HT-29 (cell line): ENCODE data around the gene TRABD2B. TPM values are rescaled to one million over a fixed set of nuclear protein-coding genes. Genes with fewer than 3 reads are reported as not detected.
A peak's percentile ranks its signal among the peaks of the same experiment; 100 is the strongest.

ENCODE experiments used
- DNase-seq: peaks from one replicate; pipeline ENCODE4 v3.0.0-alpha.2; 2015; ENCODE audit warnings: low spot score
- total RNA-seq: library from RNA; depleted of rRNA; stranded (reverse); fragments of >200 nt; shearing (Covaris generic); gene quantifications from 2 replicates; pipeline ENCODE4 v1.2.3, GENCODE V29; 2014

Gene TRABD2B
- total RNA-seq, 1 experiment from 2014 or later = 0.05 TPM

- no peak for DNase-seq
Measured at GRCh38 chr1:47881505-47882442, 115.4 kb downstream of the TRABD2B start.

GRCh38 chr1:47876587-47876963 lies 120.6 kb downstream of the TRABD2B start:
- DNase-seq = no peak

- no peak for DNase-seq
Measured at GRCh38 chr1:47875831-47876586, 121.2 kb downstream of the TRABD2B start.

DNA sequence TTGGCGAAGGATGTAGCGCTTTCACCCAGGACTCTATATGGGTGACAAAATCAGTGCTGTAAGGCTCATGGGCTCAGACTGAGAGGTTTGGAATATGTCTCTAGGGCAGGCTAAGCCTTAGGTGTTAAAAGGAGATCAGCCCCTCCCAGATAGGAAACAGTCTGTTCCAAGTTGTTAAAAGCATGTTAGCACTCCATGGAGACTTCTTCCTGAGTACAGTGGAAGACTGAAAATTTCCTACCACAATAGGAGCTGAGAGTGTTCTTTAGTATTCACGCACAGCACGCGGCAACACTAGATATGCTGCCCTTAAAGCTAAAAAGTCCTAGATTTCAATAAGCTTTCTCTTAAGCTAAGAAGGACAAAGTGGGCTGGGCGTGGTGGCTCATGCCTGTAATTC lies 122.1 kb downstream of the TRABD2B start:
- no peak for DNase-seq

- DNase-seq = no peak
Measured at GRCh38 chr1:47873337-47873736, 123.8 kb downstream of the TRABD2B start.

GRCh38 chr1:47872886-47873285 lies 124.3 kb downstream of the TRABD2B start:
- DNase-seq = no peak

- DNase-seq = peak; percentile 52
Measured at GRCh38 chr1:47871799-47872353, 125.3 kb downstream of the TRABD2B start.

DNA sequence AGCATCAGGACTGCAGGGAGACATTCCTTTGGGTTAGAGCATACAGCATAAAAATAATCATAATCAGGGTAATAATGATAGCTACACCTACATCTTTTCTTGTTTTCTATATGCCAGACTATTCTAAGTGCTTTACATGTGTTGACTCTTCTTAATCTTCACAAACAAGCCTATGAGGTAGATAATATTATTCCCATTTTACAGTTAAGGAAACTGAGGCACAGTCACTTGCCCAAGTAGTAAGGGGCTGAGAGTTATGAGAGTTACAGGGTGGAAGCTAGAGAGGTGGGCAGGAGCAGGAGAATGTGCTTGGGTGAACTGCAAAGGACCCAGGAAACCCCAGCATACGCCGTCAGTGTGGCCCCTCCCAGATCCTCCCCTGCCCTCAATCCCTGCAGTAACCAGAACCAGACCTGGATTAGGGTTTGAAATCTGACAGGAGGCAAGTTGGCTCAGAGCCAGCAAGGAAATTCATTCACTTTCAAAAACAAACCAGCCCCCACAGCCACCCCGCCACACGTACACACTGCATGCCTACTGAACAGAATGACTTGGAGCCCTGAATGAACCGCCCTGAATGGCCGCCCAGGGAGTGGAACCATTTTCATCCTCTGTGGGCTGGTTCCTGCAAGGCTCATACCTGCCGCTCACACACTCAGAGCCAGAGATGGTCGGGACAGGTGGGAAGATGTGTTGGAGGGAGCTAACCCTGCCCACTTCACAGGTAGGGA lies 126.1 kb downstream of the TRABD2B start:
- DNase-seq = no peak

DNA sequence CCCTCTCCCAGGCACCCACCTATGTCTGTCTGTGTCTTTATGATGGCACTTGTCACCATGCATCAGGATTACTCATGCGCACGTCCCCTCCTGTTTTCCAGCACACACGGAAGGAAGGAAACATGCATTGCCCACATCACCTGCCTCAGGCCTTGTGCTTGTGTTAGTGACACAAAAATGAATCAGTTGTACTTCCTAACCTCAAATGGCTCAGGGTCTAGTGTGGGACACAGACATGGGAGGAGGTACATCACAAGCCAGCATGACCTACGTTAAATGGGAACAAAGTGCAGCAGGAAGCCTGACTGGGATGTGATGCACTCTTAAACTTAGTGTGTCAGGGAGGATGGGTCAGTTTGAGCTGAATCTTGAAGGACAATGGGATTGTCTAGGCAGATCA lies 126.7 kb downstream of the TRABD2B start:
- DNase-seq = no peak

DNA sequence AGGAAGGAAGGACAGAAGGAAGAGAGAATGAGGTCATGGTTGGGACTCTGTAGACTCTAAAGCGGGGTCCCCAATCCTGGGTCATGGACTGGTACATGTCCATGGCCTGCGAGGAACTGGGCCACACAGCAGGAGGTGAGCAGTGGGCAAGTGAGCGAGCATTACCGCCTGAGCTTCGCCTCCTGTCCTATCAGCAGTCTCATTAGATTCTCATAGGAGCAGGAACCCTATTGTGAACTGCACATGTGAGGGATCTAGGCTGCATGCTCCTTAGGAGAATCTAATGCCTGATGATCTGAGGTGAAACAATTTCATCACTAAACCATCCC lies 128.9 kb downstream of the TRABD2B start:
- no peak for DNase-seq

DNA sequence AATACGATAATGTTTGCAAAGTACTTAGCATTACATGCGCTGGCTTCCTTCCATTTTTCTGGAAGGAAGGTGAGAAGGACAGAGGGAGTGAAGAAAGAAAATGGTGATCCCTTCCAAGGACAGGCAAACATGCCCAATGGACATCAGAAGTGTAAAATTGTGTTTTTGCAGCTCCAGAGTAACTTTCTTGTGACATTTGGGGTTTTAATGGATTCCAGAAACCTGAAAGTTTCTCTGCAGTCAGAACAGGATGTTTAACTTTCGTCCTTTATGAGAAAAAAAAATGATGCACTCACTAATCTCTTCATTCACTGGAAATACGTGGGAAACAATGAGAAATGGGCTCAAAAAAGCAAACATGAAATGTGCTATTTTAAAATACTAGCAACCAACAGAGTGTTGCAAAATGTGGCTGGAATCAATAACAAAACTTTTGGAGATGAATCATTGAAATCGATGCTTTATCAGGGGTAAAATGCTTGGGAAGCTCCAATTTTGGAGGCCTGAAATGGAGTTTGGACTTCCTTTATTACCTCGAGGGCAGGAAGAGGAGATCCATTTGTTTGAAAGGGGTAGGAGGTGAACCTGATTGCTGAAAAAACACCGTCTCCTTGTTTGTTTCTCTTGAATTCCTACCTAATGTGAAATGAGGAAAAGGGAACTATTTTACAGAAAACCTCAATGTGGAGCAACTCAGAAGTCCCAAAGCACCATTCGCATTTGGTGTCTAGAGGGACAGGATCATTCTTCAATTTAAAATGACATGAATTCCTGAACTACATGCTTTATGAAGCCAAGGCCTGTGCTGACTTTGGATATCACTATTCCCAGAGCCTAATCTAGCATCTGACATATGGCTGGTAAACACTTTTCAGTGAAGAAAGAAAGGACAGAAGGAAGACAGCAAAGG lies 129.5 kb downstream of the TRABD2B start:
- DNase-seq = no peak

- no peak for DNase-seq
Measured at GRCh38 chr1:47866601-47867437, 130.4 kb downstream of the TRABD2B start.

DNA sequence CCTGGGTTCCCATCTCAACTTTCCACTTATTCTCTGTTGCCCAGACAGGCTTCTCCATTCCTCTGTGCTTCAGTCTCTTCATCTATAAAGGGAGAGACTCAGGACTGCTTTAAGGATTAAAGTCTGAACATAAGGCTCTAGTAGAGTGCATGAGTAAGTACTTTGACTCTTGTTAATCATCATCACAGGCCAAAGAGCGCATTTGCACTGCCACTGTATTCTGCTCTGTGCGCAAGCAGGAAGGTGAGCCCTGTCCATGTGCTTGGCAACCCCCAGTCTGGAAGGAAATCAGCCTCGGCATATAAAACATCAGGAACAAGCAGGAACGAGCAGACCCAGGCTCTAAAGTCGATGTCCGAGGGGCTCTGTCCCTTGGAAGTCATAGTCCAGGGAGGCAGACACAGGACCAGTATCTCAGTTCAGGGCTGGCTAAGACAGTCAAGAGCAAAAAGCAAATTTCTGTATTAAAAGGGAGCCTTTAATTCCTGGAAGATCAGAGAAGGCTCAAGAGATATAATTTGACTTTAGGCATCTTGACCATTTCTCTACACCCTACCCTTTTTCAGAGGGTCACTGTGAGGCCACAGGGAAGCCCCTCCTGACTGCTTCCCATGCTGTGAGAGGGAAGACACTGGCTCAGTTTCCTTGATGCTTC lies 131.2 kb downstream of the TRABD2B start:
- DNase-seq = no peak

- DNase-seq = no peak
Measured at GRCh38 chr1:47859092-47859743, 138.0 kb downstream of the TRABD2B start.

DNA sequence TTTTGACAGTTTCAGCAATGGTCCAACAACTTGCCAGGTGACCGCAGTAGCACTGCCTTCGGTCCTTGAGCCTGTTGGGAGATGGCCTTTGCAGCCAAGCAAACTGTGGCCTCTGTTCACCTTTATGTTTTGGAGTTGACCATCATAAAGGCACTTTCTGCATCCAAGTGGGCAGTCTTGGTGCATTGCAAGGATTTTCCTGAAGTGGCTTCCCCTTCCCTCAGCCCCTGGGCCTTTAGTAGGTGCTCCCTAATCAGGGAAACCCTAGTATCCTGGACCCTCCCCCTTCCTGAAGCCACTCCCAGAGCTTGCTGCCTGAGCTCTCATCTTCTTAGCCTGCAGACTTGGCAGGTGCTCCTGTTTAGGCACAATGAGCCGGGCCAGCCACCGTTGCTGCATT lies 140.2 kb downstream of the TRABD2B start:
- no peak for DNase-seq

- no peak for DNase-seq
Measured at GRCh38 chr1:47855230-47855629, 142.0 kb downstream of the TRABD2B start.

DNA sequence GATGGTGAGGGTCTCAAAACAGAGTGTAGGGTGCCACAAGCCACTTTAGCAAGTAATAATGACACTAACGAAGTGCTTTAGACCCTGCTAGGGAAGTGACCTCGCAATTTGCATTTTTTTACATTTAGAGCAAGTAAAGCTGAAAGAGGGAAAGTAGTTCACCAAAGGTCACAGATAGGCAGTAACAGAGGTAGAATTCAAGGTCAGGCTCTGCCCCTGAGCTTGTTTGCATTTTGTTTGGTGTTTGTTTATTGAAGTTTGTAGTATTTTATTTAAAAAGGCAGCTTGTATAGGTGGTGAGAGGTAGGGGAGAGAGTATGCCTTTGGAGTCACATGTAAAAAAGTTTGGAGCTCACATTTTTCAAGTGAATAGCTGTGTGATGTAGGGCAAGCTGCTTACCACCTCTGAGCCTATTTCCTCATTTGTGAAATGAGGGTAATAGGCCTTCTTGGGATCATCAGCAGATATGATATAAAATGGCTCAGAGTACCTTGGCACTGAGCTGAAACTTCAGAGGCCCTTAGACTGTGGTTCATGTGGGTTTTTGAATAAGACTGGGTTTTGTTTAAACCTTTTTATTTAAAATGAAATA lies 142.5 kb downstream of the TRABD2B start:
- DNase-seq = no peak

DNA sequence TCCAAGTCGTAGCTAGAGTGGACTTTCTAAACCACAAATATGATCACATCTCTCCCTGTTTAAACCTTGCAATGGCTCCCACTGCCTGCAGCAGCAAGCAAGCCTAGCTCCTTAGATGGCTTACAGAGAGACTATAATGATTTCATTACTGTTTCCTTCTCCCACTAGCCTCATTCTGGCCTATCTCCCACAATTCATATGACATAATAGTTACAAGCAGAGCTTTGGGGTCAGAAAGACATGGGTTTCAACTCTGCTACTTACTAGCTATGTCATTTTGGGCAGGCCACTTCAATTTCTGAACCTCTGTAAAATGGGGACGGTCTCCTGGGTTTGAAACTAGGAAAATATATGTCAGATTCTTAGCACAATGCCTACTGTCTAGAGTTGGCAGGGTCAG lies 143.3 kb downstream of the TRABD2B start:
- no peak for DNase-seq
